Stomach (tissue), 9 donors: ENCODE data around the gene MAP2K4. TPM values are rescaled to one million over a fixed set of nuclear protein-coding genes. Genes with fewer than 3 reads are reported as not detected.

Experiments
- DNase-seq, 2 donors: peaks; one replicate each; pipeline versions ENCODE4 v3.0.0 to v3.0.0-alpha.2; 2013 to 2019
- H3K27ac ChIP-seq, 5 donors: fragments of 200-600 bp in 4 of 5; sonication (generic) in 4 of 5; one replicate each; pipeline ENCODE4 v1.5.1; 2013 to 2019; ENCODE audit warnings: mild to moderate bottlenecking in 1 of 5, moderate library complexity in 1 of 5
- H3K27me3 ChIP-seq, 3 donors: fragments of 200-600 bp; sonication (generic); one replicate each; pipeline ENCODE4 v1.5.1; 2017 to 2019; ENCODE audit warnings: mixed run types in 1 of 3
- H3K36me3 ChIP-seq, 4 donors: fragments of 200-600 bp; sonication (generic); 1 replicate in 3 of 4; 2 replicates in 1 of 4; pipeline ENCODE4 v1.5.1; 2016 to 2019
- H3K4me1 ChIP-seq, 4 donors: fragments of 200-600 bp; sonication (generic); one replicate each; pipeline ENCODE4 v1.5.1; 2016 to 2019
- H3K4me3 ChIP-seq, 4 donors: fragments of 200-600 bp; sonication (generic) in 3 of 4; one replicate each; pipeline ENCODE4 v1.5.1; 2016 to 2019; ENCODE audit warnings: mild to moderate bottlenecking in 1 of 4
- H3K9me3 ChIP-seq, 4 donors: fragments of 200-600 bp; sonication (generic); one replicate each; pipeline ENCODE4 v1.5.1; 2016 to 2019
- EP300 ChIP-seq: sonication (generic); formaldehyde crosslinking; IDR thresholded peaks from one replicate; pipeline ENCODE4 v1.6.1; 2017; ENCODE audit warnings: antibody characterized with exemption
- POLR2A ChIP-seq, 4 donors: fragments of 450-650 bp; IDR thresholded peaks; one replicate each; pipeline ENCODE4 v1.6.1; 2016; ENCODE audit warnings: antibody characterized with exemption in 4 of 4, control low read depth in 2 of 4, mild to moderate bottlenecking in 1 of 4, moderate library complexity in 1 of 4
- POLR2AphosphoS5 ChIP-seq, 3 donors: sonication (generic); formaldehyde crosslinking; IDR thresholded peaks; one replicate each; pipeline ENCODE4 v1.6.1; 2016; ENCODE audit warnings: antibody characterized with exemption in 3 of 3
- WGBS, 5 donors: extraction: QIAGEN DNeasy Blood & Tissue Kit in 3 of 5; methylation state at CpG; one replicate each; pipeline versions ENCODE4 v1.1.5 to v1.1.7; 2013 to 2018; 5-methylcytosine and 5-hydroxymethylcytosine counted together
- intact Hi-C: fragments of 100-400 bp; cut with DNase I; formaldehyde crosslinking; loops from one replicate; pipeline ENCODE4 v1.15.1; 2023; ENCODE audit warnings: low total_unique reads
- polyA plus RNA-seq, 3 donors: library from polyadenylated mRNA; stranded (reverse); fragments of 200-250 nt; gene quantifications; one replicate each; pipeline ENCODE4 v1.2.3, GENCODE V29; 2013
- total RNA-seq, 5 donors: library from RNA; depleted of rRNA; stranded (reverse); fragments of >200 nt; gene quantifications; one replicate each; pipeline versions ENCODE4 v1.1.0 to v1.2.3, GENCODE V29; 2014 to 2016
- TF ChIP-seq, protein P1 (sequence below), 7 experiments: fragments of 450-650 bp in 4 of 7; fragments of 200-600 bp in 3 of 7; sonication (generic) in 3 of 7; IDR thresholded peaks; one replicate each; pipeline ENCODE4 v1.5.1; 2016 to 2019; ENCODE audit warnings: antibody characterized with exemption in 7 of 7, control low read depth in 2 of 7, mild to moderate bottlenecking in 1 of 7
- donor health status: healthy with polysubstance abuse.
- donor health status: Bipolar disorder and iron deficiency.
- donor health status: healthy.

The MAP2K4 gene
- total and polyA plus RNA-seq, 8 donors: 1.4 to 174 (median 21.9) TPM

DNA sequence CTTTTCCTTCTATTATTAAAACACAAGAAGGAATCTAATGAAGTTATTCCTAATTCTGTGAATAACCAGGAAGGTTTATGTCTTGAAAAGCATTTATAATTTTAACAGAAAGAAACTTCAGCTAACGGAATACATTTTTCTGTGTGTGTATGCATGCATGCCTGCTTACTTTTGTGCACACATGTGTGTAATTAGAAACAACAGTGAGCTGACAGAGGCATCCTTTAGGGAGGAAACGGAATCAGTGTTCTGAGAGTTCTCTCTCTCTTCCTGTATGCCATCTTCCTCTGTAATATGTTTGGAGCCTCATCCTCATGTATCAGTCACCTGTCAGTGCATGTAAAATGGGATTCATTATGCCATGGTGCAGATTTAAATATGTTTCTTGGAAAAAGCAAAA is 107.0 kb downstream of the MAP2K4 start:
- TF ChIP-seq EP300 (no peak), POLR2A (IDR thresholded peaks at IDR 0.05) (no peak), POLR2AphosphoS5 (IDR thresholded peaks at IDR 0.05) (no peak)
- TF ChIP-seq, protein P1, sequence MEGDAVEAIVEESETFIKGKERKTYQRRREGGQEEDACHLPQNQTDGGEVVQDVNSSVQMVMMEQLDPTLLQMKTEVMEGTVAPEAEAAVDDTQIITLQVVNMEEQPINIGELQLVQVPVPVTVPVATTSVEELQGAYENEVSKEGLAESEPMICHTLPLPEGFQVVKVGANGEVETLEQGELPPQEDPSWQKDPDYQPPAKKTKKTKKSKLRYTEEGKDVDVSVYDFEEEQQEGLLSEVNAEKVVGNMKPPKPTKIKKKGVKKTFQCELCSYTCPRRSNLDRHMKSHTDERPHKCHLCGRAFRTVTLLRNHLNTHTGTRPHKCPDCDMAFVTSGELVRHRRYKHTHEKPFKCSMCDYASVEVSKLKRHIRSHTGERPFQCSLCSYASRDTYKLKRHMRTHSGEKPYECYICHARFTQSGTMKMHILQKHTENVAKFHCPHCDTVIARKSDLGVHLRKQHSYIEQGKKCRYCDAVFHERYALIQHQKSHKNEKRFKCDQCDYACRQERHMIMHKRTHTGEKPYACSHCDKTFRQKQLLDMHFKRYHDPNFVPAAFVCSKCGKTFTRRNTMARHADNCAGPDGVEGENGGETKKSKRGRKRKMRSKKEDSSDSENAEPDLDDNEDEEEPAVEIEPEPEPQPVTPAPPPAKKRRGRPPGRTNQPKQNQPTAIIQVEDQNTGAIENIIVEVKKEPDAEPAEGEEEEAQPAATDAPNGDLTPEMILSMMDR (IDR thresholded peaks at IDR 0.05): no peak
- no peak for DNase-seq
- Histone ChIP-seq H3K4me1 (no peaks in the 10 kb centered on the region), H3K9me3 (no peaks in the 10 kb centered on the region), H3K4me3 (no peak overlapping the region), H3K27ac (no peak overlapping the region), H3K36me3 (peaks cover 8 to 82% (median 75%) of the 10 kb centered on the region in 4 donors), H3K27me3 (no peaks in the 10 kb centered on the region)
- WGBS, 5 donors: 47 to 70% (median 48%) methylated on average over 2 of the region's 2 CpGs
- intact Hi-C loops: no loop called here

DNA sequence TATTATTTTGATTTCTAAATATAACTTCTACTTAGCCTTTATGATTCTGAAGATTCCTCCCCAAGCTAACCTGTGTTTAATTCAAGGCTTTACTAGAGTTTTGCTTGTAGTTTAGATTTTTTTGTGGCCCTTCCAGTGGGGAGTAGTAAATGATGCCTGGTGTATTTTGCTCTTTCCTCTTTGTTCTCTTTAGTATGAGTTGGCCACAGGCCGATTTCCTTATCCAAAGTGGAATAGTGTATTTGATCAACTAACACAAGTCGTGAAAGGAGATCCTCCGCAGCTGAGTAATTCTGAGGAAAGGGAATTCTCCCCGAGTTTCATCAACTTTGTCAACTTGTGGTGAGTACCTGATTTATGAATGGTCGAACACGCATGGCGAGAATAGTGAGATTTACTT is 108.3 kb downstream of the MAP2K4 start:
- intact Hi-C loops: no loop called here

DNA sequence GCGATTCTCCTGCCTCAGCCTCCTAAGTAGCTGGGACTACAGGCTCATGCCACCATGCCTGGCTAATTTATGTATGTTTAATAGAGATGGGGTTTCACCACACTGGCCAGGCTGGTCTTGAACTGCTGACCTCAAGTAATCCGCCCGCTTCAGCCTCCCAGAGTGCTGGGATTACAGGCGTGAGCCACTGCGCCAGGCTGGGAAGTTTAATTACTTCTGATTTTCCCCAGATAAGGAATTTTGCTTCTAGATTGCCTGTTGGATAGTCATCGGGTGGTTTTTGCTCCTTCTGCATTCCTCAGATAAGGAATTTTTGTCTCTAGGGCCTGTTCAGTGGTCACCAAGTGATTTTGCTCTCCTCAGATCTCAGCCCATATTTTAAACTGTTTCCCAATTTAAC is 112.5 kb downstream of the MAP2K4 start:
- no peak for DNase-seq
- Histone ChIP-seq H3K27ac (no peak overlapping the region), H3K4me3 (no peak overlapping the region), H3K4me1 (no peaks in the 10 kb centered on the region), H3K36me3 (peaks cover 0 to 74% (median 63%) of the 10 kb centered on the region in 4 donors), H3K9me3 (peaks cover 0 to 11% (median 2%) of the 10 kb centered on the region in 4 donors), H3K27me3 (no peaks in the 10 kb centered on the region)
- TF ChIP-seq POLR2A (IDR thresholded peaks at IDR 0.05) (no peak), EP300 (no peak), POLR2AphosphoS5 (IDR thresholded peaks at IDR 0.05) (no peak)
- TF ChIP-seq, protein P1 (IDR thresholded peaks at IDR 0.05): no peak
- WGBS, 5 donors: 88 to 95% (median 92%) methylated on average over 6 of the region's 6 CpGs
- intact Hi-C loops: no loop called here

More for the DNA sequence above, 108.3 kb downstream of the MAP2K4 start:
- DNase-seq: no peak
- peaks cover 8 to 91% (median 82%) of the 10 kb centered on the region in 4 donors for H3K36me3 ChIP-seq
- H3K27me3 ChIP-seq: no peaks in the 10 kb centered on the region
- WGBS, 5 donors: 68 to 96% (median 77%) methylated on average over 7 of the region's 7 CpGs
- no peak overlapping the region for H3K27ac ChIP-seq
- H3K4me3 ChIP-seq: no peak overlapping the region
- no peaks in the 10 kb centered on the region for H3K4me1 ChIP-seq
- no peak for TF ChIP-seq EP300
- no peak for TF ChIP-seq POLR2AphosphoS5 (IDR thresholded peaks at IDR 0.05)
- no peak for TF ChIP-seq POLR2A (IDR thresholded peaks at IDR 0.05)
- TF ChIP-seq, protein P1 (IDR thresholded peaks at IDR 0.05): no peak
- H3K9me3 ChIP-seq: no peaks in the 10 kb centered on the region

DNA sequence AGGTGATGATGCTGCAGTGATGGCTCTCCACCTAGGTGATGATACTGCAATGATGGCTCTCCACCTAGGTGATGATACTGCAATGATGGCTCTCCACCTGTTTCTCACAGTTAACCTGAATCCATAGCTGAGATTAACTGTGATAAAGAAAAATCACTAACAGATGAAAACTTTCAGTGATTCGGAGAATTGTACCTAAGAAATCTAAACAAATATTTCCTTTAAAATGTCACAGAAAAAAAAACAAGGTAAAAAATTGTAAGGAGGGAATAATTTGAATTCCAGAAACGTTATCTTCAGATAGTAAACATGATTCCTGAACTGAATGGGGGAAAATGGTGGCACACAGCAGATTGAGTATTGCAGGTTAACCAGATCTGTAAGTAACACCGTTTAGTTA is 113.4 kb downstream of the MAP2K4 start:
- Histone ChIP-seq H3K36me3 (peaks cover 0 to 71% (median 58%) of the 10 kb centered on the region in 4 donors), H3K4me3 (no peak overlapping the region), H3K27ac (no peak overlapping the region), H3K4me1 (no peaks in the 10 kb centered on the region), H3K9me3 (peaks cover 0 to 11% (median 2%) of the 10 kb centered on the region in 4 donors), H3K27me3 (no peaks in the 10 kb centered on the region)
- 47 to 66% (median 57%) methylated on average over 3 of the region's 3 CpGs for WGBS, 5 donors
- TF ChIP-seq POLR2A (IDR thresholded peaks at IDR 0.05): no peak
- TF ChIP-seq POLR2AphosphoS5 (IDR thresholded peaks at IDR 0.05): no peak
- TF ChIP-seq EP300: no peak
- TF ChIP-seq, protein P1 (IDR thresholded peaks at IDR 0.05): no peak
- DNase-seq: no peak
- intact Hi-C loops: no loop called here
